Urinary bladder (tissue), 4 donors: ENCODE data around the gene ACAD8. TPM values are rescaled to one million over a fixed set of nuclear protein-coding genes. Genes with fewer than 3 reads are reported as not detected.
"Not testable (repeated sequence)": the region's sequence is repeated elsewhere in the genome, so short reads cannot be mapped to it uniquely, and the experiment has no call there.

Experiments
- DNase-seq: peaks from one replicate; pipeline ENCODE4 v3.0.0-alpha.2; 2015; ENCODE audit errors: extremely low spot score
- H3K27ac ChIP-seq: one replicate; pipeline ENCODE4 v1.5.1; 2013; ENCODE audit warnings: low read depth, mild to moderate bottlenecking, moderate library complexity
- H3K36me3 ChIP-seq: one replicate; pipeline ENCODE4 v1.6.1; 2013; ENCODE audit warnings: mild to moderate bottlenecking, moderate library complexity; ENCODE audit not compliant: insufficient read depth
- H3K4me1 ChIP-seq: one replicate; pipeline ENCODE4 v1.6.1; 2013; ENCODE audit warnings: mild to moderate bottlenecking, moderate library complexity; ENCODE audit not compliant: insufficient read depth
- H3K4me3 ChIP-seq: one replicate; pipeline ENCODE4 v1.5.1; 2013; ENCODE audit warnings: low read depth, low read length
- WGBS: extraction: QIAGEN DNeasy Blood & Tissue Kit; methylation state at CpG from one replicate; pipeline ENCODE4 v1.1.7; 2013; 5-methylcytosine and 5-hydroxymethylcytosine counted together
- polyA plus RNA-seq: library from polyadenylated mRNA; stranded (reverse); fragments of 200-250 nt; gene quantifications from one replicate; pipeline ENCODE4 v1.2.3, GENCODE V29; 2013
- total RNA-seq: library from RNA; depleted of rRNA; stranded (reverse); fragments of >200 nt; gene quantifications from one replicate; pipeline ENCODE4 v1.2.3, GENCODE V29; 2014
- donor health status: healthy with polysubstance abuse.
- donor health status: healthy.

The ACAD8 gene
- total and polyA plus RNA-seq, 2 donors: 20.1 to 24.0 TPM

GRCh38 chr11:134281635-134282034 lies 28.3 kb downstream of the ACAD8 start:
- DNase-seq, H3K4me1 ChIP-seq, H3K36me3 ChIP-seq, H3K27ac ChIP-seq, H3K4me3 ChIP-seq: not testable (repeated sequence)
- WGBS: 80% methylated on average over 14 of the region's 17 CpGs

DNA sequence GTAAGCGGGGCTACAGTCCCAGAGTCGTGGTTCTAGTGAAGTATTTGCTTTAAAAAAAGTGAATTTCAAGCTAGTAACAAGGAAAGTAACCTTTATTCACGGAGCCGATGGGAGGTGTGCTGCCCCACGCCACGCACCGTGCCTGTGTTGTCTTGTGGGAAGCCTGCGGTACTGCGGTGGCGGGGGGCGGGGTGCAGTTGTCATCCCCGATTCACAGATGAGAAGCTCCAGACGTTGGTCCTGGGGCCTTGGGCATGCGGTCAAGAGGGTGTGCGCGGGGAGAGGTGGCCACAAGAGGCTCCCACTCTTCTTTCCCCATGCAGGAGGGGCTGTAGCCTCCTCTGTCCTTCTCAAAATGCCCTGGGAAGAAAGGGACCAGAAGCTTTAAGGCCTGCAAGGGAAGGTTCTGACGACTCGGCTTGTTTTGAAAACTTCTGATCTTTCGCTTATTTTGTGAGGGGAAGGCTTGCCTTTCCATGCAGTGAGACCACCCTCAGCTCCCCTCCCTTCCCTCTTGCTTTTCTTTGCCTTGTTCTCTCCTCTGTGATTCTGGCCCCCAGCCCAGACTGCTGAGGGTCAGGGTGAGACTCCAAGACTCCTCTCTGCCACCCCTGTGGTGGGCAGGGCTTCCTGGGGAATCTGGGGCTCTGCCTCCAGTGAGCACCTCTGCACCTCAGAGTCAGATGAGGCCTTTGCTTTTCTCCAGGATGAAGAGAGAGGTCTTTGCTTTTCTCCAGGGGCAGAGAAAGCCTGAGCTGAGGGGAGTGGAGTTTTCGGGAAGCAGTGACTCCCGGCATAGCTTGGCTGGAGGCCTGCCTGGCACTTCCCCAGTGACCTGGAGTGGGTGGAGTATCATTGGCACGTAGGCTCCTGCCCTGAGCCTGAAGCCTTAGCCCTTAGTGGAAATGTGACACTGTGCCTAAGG lies 29.0 kb downstream of the ACAD8 start:
- 77% methylated on average over 22 of the region's 22 CpGs for WGBS
- DNase-seq: no peak
- no peak overlapping the region for H3K27ac ChIP-seq
- no peak overlapping the region for H3K4me3 ChIP-seq
- H3K36me3 ChIP-seq: no peaks in the 10 kb centered on the region
- no peaks in the 10 kb centered on the region for H3K4me1 ChIP-seq

DNA sequence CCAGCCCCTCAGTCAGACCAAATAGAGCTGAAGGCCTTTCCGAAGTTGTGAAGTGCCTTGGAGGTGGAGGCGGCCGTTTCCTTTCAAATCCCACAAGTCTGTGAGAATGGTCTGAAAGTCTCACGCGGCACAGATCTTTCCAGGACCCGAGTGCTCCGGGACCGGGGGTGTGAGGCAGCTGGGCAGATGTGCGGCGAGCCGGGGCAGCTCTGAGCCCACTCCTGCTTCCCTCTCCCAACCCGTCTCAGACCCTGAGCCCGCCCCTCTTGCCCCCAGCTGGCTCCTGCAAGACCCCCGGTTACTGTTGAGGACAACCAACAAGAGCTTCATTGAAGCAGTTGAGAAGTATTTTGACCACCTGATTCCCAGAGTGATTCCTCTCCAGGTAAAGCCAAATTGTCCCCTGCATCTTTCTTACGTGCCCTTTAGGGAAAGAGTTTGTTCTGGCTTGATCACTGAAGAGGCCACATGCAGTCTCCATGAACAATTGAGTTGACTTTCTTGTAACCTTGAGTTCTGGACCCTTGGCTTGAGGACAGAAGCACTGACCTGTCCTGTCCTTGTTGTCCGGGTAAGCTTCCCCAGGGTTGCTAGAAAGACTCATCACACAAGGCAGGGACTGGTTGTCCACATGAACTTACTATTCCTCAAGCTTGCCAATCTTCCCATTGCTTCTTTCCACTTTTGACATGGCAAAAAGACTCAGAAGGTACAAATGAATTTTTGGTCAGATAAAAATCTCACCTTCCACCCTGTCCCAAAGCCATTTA lies 30.3 kb downstream of the ACAD8 start:
- 84% methylated on average over 16 of the region's 16 CpGs for WGBS
- Histone ChIP-seq H3K27ac (no peak overlapping the region), H3K36me3 (no peaks in the 10 kb centered on the region), H3K4me3 (no peak overlapping the region), H3K4me1 (no peaks in the 10 kb centered on the region)
- DNase-seq: no peak

DNA sequence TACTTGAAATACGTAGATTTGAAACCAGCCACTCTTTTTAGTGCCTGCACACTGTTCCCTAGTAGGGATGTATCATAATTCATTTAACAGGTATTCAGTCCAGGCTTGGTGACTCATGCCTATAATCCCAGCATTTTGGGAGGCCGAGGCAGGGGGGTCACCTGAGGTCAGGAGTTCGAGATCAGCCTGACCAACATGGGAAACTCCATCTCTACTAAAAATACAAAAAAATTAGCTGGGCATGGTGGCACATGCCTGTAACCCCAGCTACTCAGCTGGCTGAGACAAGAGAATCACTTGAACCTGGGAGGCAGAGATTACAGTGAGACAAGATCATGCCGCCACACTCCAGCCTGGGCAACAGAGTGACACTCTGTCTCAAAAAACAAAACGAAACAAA lies 31.0 kb downstream of the ACAD8 start:
- not testable (repeated sequence) for H3K27ac ChIP-seq, H3K4me3 ChIP-seq, H3K36me3 ChIP-seq, H3K4me1 ChIP-seq, DNase-seq
- WGBS: 83% methylated on average over 5 of the region's 5 CpGs

GRCh38 chr11:134287561-134287960 lies 34.2 kb downstream of the ACAD8 start:
- 89% methylated on average over 12 of the region's 12 CpGs for WGBS
- Histone ChIP-seq H3K4me1 (no peaks in the 10 kb centered on the region), H3K4me3 (no peak overlapping the region), H3K36me3 (no peaks in the 10 kb centered on the region), H3K27ac (no peak overlapping the region)
- no peak for DNase-seq

DNA sequence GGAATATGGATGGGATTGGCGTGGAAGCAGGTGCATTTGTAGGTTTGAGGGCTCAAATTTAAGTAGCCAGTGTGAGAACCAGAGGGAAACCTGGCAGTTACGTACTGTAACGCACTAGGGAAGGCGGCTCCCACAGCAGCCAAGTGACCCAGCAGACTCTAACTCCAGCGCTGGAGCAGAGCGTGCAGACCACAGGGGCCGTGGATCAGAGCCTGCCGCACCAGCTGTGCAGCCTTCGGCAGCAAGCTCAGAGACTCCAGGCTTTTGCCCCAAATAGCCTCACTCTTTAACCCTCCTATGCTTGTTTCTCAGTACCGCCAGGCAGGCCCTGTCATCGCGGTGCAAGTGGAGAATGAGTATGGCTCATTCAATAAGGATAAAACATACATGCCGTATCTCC lies 35.1 kb downstream of the ACAD8 start:
- Histone ChIP-seq H3K4me3 (no peak overlapping the region), H3K27ac (no peak overlapping the region), H3K36me3 (no peaks in the 10 kb centered on the region), H3K4me1 (no peaks in the 10 kb centered on the region)
- DNase-seq: no peak
- WGBS: 92% methylated on average over 13 of the region's 13 CpGs

- Histone ChIP-seq H3K4me1 (no peaks in the 10 kb centered on the region), H3K36me3 (no peaks in the 10 kb centered on the region), H3K4me3 (no peak overlapping the region), H3K27ac (no peak overlapping the region)
- DNase-seq: no peak
- WGBS: 76% methylated on average over 4 of the region's 4 CpGs
Observed at GRCh38 chr11:134289167-134289566, 35.8 kb downstream of the ACAD8 start.

DNA sequence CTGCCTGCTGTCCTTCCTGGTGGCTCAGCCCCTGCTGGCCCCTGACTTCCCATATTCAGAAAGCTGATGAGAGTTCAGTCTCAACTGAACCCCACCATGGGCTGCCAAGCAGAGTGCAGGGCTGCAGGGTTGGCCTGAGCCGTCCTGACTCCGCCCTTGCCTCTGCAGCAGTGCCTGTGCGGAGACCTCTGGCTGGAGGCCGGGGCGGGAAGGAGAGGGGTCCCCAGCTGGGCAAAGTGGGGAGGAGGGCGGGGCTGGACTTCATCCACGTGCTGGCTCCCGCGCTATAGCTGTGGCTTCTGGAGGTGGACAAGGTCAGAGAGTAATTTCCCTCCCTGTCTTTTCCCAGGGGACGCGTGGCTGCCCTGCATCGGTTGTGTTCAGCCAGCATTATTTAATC lies 36.4 kb downstream of the ACAD8 start:
- DNase-seq: no peak
- 34% methylated on average over 12 of the region's 12 CpGs for WGBS

DNA sequence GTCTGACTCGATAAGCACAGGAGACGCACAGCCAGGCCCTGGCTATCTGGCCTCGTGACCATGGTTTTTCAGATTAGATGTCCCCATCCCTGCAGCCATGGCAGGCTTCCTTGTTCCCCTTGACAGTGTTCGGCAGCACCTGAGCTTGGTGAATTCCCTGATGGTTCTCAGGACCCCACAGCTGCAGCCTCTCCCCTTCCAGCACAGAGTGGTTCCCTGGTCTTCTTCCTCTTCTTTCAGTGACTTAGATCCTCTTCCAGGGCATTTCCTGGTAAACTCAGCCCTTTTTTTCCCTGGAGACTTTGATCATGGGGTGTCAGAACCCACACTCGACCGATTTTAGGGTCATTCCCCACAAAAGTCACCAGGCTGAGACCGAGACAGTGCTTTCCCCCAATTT lies 37.3 kb downstream of the ACAD8 start:
- Histone ChIP-seq H3K27ac (no peak overlapping the region), H3K4me3 (no peak overlapping the region)

More for the DNA sequence above, 36.4 kb downstream of the ACAD8 start:
- no peak overlapping the region for H3K27ac ChIP-seq
- H3K4me3 ChIP-seq: no peak overlapping the region
- H3K36me3 ChIP-seq: no peaks in the 10 kb centered on the region
- H3K4me1 ChIP-seq: no peaks in the 10 kb centered on the region

GRCh38 chr11:134291196-134291595 lies 37.8 kb downstream of the ACAD8 start:
- no peak for DNase-seq
- 99% methylated on average over 6 of the region's 6 CpGs for WGBS
- no peaks in the 10 kb centered on the region for H3K4me1 ChIP-seq
- H3K27ac ChIP-seq: no peak overlapping the region
- H3K4me3 ChIP-seq: no peak overlapping the region
- H3K36me3 ChIP-seq: no peaks in the 10 kb centered on the region

More for the DNA sequence above, 37.3 kb downstream of the ACAD8 start:
- Histone ChIP-seq H3K4me1 (no peaks in the 10 kb centered on the region), H3K36me3 (no peaks in the 10 kb centered on the region)
- no peak for DNase-seq
- 93% methylated on average over 7 of the region's 7 CpGs for WGBS

GRCh38 chr11:134292661-134293060 lies 39.3 kb downstream of the ACAD8 start:
- no peak for DNase-seq

DNA sequence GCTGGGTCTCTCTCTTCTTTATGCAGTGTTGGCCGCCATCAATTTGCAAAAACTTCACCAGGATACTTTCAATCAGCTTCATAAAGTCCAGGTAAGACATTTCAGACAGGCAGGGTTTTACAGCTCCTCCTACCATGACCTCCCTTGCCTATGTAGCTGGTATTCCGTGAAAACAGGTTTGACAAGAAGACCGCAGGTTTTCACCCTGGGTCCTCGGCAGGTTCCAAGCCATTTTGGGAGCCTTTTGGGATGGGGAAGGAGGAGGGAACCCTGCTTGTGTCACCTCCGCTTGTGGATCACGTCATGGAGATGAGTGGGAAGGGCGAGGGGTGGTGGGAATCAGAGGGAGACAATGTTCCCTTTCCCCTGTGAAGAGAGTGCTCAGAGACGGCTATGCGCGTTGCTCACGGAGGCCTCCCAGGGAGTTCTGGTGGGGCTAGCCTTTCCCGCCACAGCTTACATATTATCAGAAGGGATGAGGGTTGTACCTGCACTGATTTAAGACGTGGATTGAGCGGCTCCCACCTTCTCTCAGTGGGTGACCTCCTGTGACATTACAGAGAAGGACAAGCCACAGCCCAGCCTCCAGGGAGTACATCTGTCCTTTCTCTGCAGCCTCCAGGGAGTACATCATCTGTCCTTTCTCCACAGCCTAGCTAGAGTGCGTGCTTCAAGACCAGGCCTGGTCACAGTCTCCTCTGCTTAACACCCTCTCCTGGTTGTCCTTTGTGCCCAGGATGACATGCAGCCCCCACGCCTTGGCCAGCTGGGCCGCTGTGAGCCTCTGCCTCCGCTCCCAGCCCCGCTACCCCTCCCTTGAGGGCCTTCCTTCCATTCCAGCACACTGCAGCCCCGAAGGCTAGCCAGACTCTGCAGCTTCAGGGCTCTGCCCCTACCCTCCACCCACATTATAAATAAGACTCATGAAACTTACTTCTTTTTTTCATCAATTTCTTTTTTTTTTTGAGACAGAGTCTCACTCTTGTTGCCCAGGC lies 40.0 kb downstream of the ACAD8 start:
- Histone ChIP-seq H3K4me1 (no peaks in the 10 kb centered on the region), H3K27ac (no peak overlapping the region), H3K36me3 (no peaks in the 10 kb centered on the region), H3K4me3 (no peak overlapping the region)
- WGBS: 77% methylated on average over 20 of the region's 20 CpGs
- no peak for DNase-seq

More at GRCh38 chr11:134292661-134293060, 39.3 kb downstream of the ACAD8 start:
- H3K36me3 ChIP-seq: no peaks in the 10 kb centered on the region
- 88% methylated on average over 15 of the region's 15 CpGs for WGBS
- H3K4me3 ChIP-seq: no peak overlapping the region
- no peak overlapping the region for H3K27ac ChIP-seq
- H3K4me1 ChIP-seq: no peaks in the 10 kb centered on the region

GRCh38 chr11:134294664-134295063 lies 41.3 kb downstream of the ACAD8 start:
- no peak overlapping the region for H3K27ac ChIP-seq
- no peaks in the 10 kb centered on the region for H3K36me3 ChIP-seq
- H3K4me1 ChIP-seq: no peaks in the 10 kb centered on the region
- H3K4me3 ChIP-seq: no peak overlapping the region
- 79% methylated on average over 9 of the region's 9 CpGs for WGBS
- DNase-seq: no peak
